ENCODE measurements around the gene PTPRN2. TPM values are rescaled to one million over a fixed set of nuclear protein-coding genes. Genes with fewer than 3 reads are reported as not detected.

Gene PTPRN2
- total and polyA plus RNA-seq, 9 of the 15 experiments (the other 6 are each of a cell fraction or from before 2014, with no cell fraction given) = not detected

GRCh38 chr7:157499121-157499834 lies 1088.3 kb downstream of the PTPRN2 start (continued):
- TF ChIP-seq ZBTB40 (IDR thresholded peaks at IDR 0.05) (no peak), ZBTB40 (CRISPR knock-in tag; IDR thresholded peaks at IDR 0.05) (no peak), RUNX1 (IDR thresholded peaks at IDR 0.05; ENCODE audit: low read depth) (no peak), CGGBP1 (CRISPR knock-in tag; IDR thresholded peaks at IDR 0.05) (no peak), ZFP1 (CRISPR knock-in tag; IDR thresholded peaks at IDR 0.05) (no peak), MAZ (CRISPR knock-in tag; conservative IDR thresholded peaks at IDR 0.05 in 1 of 2, IDR thresholded peaks at IDR 0.05 in 1 of 2) (no peak), DMBX1 (CRISPR knock-in tag; IDR thresholded peaks at IDR 0.05; ENCODE audit: borderline replicate concordance) (no peak), BRD4 (IDR thresholded peaks at IDR 0.05) (no peak)
